ENCODE data around the gene CNTNAP2. TPM values are rescaled to one million over a fixed set of nuclear protein-coding genes. Genes with fewer than 3 reads are reported as not detected.

The CNTNAP2 gene
- total RNA-seq, 4 donors from 2014 or later: 0.42 TPM; not detected in 3

DNA sequence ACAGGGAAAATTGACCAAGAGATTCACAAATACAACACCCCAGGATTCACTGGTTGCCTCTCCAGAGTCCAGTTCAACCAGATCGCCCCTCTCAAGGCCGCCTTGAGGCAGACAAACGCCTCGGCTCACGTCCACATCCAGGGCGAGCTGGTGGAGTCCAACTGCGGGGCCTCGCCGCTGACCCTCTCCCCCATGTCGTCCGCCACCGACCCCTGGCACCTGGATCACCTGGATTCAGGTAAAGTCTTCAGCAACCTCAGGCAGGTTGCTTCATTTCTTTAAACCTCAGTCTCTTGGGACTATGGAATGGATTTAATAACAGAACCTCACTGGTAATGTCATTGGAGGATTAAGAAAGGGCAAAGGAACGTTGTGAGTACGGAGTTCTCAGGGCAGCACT lies 2267.1 kb downstream of the CNTNAP2 start:
- Histone ChIP-seq H3K4me3 (no peak overlapping the region), H3K27me3 (no peaks in the 10 kb centered on the region), H3K36me3 (no peaks in the 10 kb centered on the region), H3K27ac (no peak overlapping the region), H3K4me1 (no peaks in the 10 kb centered on the region), H3K9me3 (peaks cover 0 to 15% (median 0%) of the 10 kb centered on the region in 4 donors)
- no peak for DNase-seq (ENCODE audit: low spot score in 2 of 2)
- WGBS, 2 donors: 93 to 94% methylated on average over 14 of the region's 14 CpGs
- TF ChIP-seq CTCF (IDR thresholded peaks at IDR 0.05) (no peak), EP300 (IDR thresholded peaks at IDR 0.05) (no peak), POLR2A (IDR thresholded peaks at IDR 0.05) (no peak)

- Histone ChIP-seq H3K36me3 (no peaks in the 10 kb centered on the region), H3K4me1 (no peaks in the 10 kb centered on the region), H3K4me3 (no peak overlapping the region), H3K9me3 (peaks cover 0 to 15% (median 0%) of the 10 kb centered on the region in 4 donors), H3K27me3 (no peaks in the 10 kb centered on the region), H3K27ac (no peak overlapping the region)
- WGBS, 2 donors: 51 to 52% methylated on average over 10 of the region's 10 CpGs
- DNase-seq (ENCODE audit: low spot score in 2 of 2): no peak
- TF ChIP-seq POLR2A (IDR thresholded peaks at IDR 0.05) (no peak), EP300 (IDR thresholded peaks at IDR 0.05) (no peak), CTCF (IDR thresholded peaks at IDR 0.05) (no peak)
Observed at GRCh38 chr7:148385009-148385682, 2268.5 kb downstream of the CNTNAP2 start.

GRCh38 chr7:148390381-148390780 lies 2273.8 kb downstream of the CNTNAP2 start:
- Histone ChIP-seq H3K36me3 (no peaks in the 10 kb centered on the region), H3K4me3 (no peak overlapping the region), H3K27ac (no peak overlapping the region), H3K4me1 (no peaks in the 10 kb centered on the region), H3K9me3 (no peaks in the 10 kb centered on the region), H3K27me3 (no peaks in the 10 kb centered on the region)
- TF ChIP-seq CTCF (IDR thresholded peaks at IDR 0.05) (no peak), POLR2A (IDR thresholded peaks at IDR 0.05) (no peak), EP300 (IDR thresholded peaks at IDR 0.05) (no peak)
- no peak for DNase-seq (ENCODE audit: low spot score in 2 of 2)

GRCh38 chr7:148391591-148391990 lies 2275.0 kb downstream of the CNTNAP2 start:
- Histone ChIP-seq H3K4me3 (no peak overlapping the region), H3K36me3 (no peaks in the 10 kb centered on the region), H3K4me1 (no peaks in the 10 kb centered on the region), H3K27me3 (peaks cover 0 to 10% of the 10 kb centered on the region in 2 donors), H3K27ac (no peak overlapping the region), H3K9me3 (no peaks in the 10 kb centered on the region)
- TF ChIP-seq POLR2A (IDR thresholded peaks at IDR 0.05) (no peak), EP300 (IDR thresholded peaks at IDR 0.05) (no peak), CTCF (IDR thresholded peaks at IDR 0.05) (no peak)
- no peak for DNase-seq (ENCODE audit: low spot score in 2 of 2)
- 62 to 73% methylated on average over 4 of the region's 4 CpGs for WGBS, 2 donors

- DNase-seq (ENCODE audit: low spot score in 2 of 2): no peak
- H3K36me3 ChIP-seq: no peaks in the 10 kb centered on the region
- TF ChIP-seq POLR2A (IDR thresholded peaks at IDR 0.05) (no peak), EP300 (IDR thresholded peaks at IDR 0.05) (no peak), CTCF (IDR thresholded peaks at IDR 0.05) (no peak)
- H3K4me1 ChIP-seq: no peaks in the 10 kb centered on the region
- H3K9me3 ChIP-seq: no peaks in the 10 kb centered on the region
- no peak overlapping the region for H3K27ac ChIP-seq
- H3K27me3 ChIP-seq: peaks cover 0 to 19% of the 10 kb centered on the region in 2 donors
- no peak overlapping the region for H3K4me3 ChIP-seq
- WGBS, 2 donors: 90 to 94% methylated on average over 3 of the region's 3 CpGs
Observed at GRCh38 chr7:148394582-148394981, 2278.0 kb downstream of the CNTNAP2 start.

Data from tibial nerve (tissue), 4 donors.